Measurements from ENCODE around the gene IGFBP7.

Gene IGFBP7

DNA sequence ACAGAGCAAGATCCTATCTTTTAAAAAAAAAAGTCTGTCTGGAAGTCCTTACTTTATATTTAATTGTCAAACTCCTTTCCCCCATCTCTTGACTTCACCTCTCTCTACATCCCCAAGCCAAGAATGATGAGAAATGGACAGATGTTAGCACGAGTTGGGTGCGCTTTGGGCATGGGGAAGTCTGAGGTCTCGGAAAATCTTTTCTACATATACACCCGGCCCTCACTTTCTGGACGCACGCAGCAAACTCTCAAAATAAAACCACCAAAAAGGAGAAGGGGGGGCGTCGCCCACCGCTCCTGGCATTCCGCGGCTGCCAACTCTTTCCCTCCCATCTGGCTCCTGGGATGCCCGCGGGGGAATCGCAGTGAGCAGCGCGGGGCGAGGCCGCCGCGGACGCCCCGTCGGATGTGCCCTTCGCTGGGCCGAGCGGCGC is 756 bp downstream of the IGFBP7 start:
- DNase-seq (ENCODE audit: low read depth in 2 of 2), result peak in 1 of 2 donors; percentile 39
- TF ChIP-seq, protein P1, sequence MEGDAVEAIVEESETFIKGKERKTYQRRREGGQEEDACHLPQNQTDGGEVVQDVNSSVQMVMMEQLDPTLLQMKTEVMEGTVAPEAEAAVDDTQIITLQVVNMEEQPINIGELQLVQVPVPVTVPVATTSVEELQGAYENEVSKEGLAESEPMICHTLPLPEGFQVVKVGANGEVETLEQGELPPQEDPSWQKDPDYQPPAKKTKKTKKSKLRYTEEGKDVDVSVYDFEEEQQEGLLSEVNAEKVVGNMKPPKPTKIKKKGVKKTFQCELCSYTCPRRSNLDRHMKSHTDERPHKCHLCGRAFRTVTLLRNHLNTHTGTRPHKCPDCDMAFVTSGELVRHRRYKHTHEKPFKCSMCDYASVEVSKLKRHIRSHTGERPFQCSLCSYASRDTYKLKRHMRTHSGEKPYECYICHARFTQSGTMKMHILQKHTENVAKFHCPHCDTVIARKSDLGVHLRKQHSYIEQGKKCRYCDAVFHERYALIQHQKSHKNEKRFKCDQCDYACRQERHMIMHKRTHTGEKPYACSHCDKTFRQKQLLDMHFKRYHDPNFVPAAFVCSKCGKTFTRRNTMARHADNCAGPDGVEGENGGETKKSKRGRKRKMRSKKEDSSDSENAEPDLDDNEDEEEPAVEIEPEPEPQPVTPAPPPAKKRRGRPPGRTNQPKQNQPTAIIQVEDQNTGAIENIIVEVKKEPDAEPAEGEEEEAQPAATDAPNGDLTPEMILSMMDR (IDR thresholded peaks at IDR 0.05; ENCODE audit: low read depth, low read length), result no peak
- H3K4me3 ChIP-seq (replicated peaks in 1 of 2; ENCODE audit: low read depth in 2 of 2, low read length in 2 of 2), result peak overlapping the region; percentile 61 to 94

DNA sequence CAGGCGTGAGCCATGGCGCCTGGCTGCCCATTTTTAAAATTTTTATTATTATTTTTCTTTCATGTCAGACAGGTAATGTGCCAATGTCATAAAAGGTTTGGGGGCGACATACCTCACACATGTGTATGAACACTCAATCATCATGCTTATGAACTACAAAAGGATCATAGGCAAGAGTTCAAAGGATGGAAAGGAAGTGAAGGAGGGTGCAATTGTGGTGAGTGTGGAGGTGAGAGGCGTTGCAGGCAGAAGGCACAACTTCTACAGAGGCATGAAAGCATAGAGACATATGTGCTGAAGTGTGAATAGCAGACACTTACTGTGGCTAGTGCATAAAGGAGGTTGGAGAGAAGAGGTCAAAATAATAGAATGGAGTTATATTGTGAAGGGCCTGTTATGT is 4.0 kb downstream of the IGFBP7 start:
- DNase-seq (ENCODE audit: low read depth in 2 of 2), result no peak
- peak overlapping the region in 1 of 2 donors; percentile 94 for H3K4me3 ChIP-seq (replicated peaks in 1 of 2; ENCODE audit: low read depth in 2 of 2, low read length in 2 of 2)
- TF ChIP-seq, protein P1 (IDR thresholded peaks at IDR 0.05; ENCODE audit: low read depth, low read length), result no peak

DNA sequence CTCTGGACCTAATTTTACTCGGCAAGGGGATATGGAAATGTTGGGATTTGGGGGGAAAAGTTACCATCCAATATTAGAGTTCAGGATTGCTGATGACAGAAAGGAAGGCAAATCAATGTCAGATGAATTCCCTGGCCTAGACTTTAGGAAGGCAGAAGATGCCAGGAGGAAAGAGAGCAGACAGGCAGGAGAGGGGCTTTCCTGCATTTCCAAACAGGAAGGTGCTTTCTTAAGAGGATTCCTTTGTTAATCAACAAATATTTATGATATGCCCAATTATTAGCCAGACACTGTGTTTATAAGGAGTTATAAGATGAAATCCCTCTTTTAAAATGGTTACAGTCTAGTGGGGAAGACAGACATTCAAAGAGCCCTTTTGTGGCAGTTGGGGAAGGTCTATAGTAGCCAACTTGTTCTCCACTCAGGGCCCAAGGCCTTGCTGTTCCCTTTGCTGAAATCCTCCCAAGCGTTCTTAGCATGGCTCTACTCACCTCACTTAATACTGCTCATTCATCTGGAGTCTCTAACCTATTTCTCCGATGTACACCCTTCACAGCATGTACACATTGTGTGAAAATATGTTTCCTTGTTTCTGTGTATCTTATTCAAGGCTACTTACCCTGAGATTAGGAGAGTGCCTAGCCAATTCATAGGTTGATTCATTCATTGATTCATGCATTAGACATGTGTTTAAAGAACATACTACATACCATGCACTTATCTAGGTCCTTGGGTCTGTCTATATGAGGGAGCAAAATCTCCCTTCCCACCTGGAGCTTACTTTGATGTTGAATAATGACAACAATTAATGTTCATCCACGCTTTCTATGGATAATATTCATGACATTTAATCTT is 5.3 kb downstream of the IGFBP7 start:
- TF ChIP-seq, protein P1 (IDR thresholded peaks at IDR 0.05; ENCODE audit: low read depth, low read length), result no peak
- peak in 1 of 2 donors; percentile 76 for DNase-seq (ENCODE audit: low read depth in 2 of 2)
- H3K4me3 ChIP-seq (replicated peaks in 1 of 2; ENCODE audit: low read depth in 2 of 2, low read length in 2 of 2), result no peak overlapping the region

DNA sequence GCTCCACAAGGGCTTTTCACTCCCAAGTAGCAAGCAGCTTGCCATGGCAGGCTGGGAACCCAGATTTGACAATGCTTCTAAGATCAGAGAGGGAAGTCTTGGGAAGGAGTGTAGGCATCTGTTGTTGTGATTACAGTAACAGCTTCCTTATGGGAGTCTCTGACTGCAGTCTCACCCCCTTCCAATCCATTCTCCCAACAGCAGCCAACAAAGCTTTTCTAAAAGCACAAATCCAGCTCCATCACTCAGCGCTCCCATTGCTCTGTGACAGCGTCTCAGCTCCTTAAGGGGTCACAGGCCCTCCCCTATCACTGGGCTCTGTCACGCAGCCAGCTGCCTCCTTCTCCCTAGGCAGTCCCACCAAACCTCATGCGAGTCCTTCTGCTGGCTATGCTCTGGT is 7.1 kb downstream of the IGFBP7 start:
- TF ChIP-seq, protein P1 (IDR thresholded peaks at IDR 0.05; ENCODE audit: low read depth, low read length), result no peak
- DNase-seq (ENCODE audit: low read depth in 2 of 2), result peak; percentile 60 to 68
- peak overlapping the region in 1 of 2 donors; percentile 18 for H3K4me3 ChIP-seq (replicated peaks in 1 of 2; ENCODE audit: low read depth in 2 of 2, low read length in 2 of 2)

DNA sequence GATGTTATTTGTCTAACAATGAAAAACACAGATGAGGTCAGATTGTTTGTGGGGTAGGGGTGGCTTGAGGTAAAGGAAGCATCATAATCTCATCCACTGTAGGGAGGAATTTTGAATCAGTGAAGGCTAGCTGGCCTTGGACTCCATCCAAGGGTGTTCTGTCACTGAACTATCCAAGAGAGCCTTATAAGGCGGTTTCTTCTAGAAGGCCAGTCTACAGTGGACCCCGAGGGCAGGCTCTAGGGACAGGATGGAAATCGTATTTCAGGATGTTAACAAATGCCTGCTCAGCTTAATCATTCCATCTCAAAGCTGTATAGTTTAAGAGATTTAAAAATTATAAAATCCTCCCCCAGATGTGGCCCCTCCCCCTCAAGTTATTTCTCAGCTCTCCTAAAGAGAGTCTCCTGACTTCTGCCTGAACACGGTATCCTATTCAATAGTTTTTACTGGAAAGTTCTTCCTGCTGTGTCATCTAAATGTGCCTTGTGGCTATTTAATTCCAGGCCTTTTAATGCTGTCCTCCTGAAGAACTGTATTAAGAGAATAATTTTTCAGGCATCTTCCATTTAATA is 8.0 kb downstream of the IGFBP7 start:
- DNase-seq (ENCODE audit: low read depth in 2 of 2), result peak; percentile 97 to 100
- no peak overlapping the region for H3K4me3 ChIP-seq (replicated peaks in 1 of 2; ENCODE audit: low read depth in 2 of 2, low read length in 2 of 2)
- TF ChIP-seq, protein P1 (IDR thresholded peaks at IDR 0.05; ENCODE audit: low read depth, low read length), result no peak

DNA sequence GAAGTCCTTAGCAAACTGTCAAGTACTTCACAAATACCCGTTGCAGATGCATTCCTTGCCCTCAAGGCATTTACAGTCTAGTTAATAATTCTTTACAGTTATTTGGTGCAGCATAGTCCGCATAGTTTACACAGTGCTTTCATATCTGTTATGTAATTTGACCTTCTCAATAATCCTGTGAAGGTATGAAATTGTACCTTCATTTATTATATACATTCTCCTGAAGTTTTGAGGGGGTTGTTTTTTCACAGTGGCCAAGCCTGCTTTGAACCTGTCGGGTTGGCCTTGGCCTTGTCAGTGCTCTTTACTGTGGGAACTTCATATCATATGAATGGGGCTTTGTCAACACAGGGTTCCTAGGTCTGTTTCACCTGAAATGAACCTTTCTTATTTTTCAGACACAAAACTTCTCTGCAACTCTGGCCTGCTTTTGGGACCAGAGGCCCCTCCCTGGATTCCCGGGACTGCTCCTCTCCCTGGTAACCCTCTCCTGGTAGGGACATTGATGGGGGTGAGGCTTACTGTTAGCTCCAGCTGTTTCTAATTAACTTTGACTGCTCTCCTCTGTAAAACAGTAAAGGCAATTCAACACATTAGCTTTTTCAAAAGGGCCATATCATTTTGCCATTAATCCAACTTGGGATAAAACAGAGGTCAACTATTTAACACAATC is 9.1 kb downstream of the IGFBP7 start:
- DNase-seq (ENCODE audit: low read depth in 2 of 2), result peak in 1 of 2 donors; percentile 32
- TF ChIP-seq, protein P1 (IDR thresholded peaks at IDR 0.05; ENCODE audit: low read depth, low read length), result no peak
- H3K4me3 ChIP-seq (replicated peaks in 1 of 2; ENCODE audit: low read depth in 2 of 2, low read length in 2 of 2), result no peak overlapping the region
